LNCAP (cell line): ENCODE measurements around the gene GDI2.

Experiments used
- TF ChIP-seq, protein P1 (sequence below): fragments of 450-650 bp; IDR thresholded peaks from 2 replicates; pipeline ENCODE4 v1.5.1; 2017; ENCODE audit warnings: mild to moderate bottlenecking

GDI2 gene

DNA sequence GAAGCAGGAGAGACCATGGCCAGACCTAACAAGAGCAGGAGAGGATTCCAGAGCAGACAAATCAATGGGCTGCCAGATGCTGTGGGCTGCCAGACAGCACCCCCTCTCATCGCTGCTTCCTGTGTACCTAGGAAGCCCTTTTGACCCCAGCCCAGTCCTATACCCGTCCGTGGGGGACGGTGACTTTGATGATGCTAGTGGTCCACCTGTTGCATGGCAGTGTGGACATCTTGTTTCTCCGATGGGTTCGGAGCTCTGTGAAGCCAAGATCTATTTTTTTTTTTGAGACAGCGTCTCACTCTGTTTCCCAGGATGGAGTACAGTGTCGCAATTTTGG lies 18.2 kb upstream of the GDI2 start:
- TF ChIP-seq, protein P1, sequence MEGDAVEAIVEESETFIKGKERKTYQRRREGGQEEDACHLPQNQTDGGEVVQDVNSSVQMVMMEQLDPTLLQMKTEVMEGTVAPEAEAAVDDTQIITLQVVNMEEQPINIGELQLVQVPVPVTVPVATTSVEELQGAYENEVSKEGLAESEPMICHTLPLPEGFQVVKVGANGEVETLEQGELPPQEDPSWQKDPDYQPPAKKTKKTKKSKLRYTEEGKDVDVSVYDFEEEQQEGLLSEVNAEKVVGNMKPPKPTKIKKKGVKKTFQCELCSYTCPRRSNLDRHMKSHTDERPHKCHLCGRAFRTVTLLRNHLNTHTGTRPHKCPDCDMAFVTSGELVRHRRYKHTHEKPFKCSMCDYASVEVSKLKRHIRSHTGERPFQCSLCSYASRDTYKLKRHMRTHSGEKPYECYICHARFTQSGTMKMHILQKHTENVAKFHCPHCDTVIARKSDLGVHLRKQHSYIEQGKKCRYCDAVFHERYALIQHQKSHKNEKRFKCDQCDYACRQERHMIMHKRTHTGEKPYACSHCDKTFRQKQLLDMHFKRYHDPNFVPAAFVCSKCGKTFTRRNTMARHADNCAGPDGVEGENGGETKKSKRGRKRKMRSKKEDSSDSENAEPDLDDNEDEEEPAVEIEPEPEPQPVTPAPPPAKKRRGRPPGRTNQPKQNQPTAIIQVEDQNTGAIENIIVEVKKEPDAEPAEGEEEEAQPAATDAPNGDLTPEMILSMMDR = no peak

GRCh38 chr10:5830629-5831445 lies 17.6 kb upstream of the GDI2 start:
- TF ChIP-seq, protein P1 = no peak

- TF ChIP-seq, protein P1 = no peak
These were observed 16.0 kb upstream of the GDI2 start for GRCh38 chr10:5829267-5829666.

- TF ChIP-seq, protein P1 = no peak
These were observed 15.5 kb upstream of the GDI2 start for GRCh38 chr10:5828725-5829124.

GRCh38 chr10:5827841-5828240 lies 14.6 kb upstream of the GDI2 start:
- TF ChIP-seq, protein P1 = no peak

DNA sequence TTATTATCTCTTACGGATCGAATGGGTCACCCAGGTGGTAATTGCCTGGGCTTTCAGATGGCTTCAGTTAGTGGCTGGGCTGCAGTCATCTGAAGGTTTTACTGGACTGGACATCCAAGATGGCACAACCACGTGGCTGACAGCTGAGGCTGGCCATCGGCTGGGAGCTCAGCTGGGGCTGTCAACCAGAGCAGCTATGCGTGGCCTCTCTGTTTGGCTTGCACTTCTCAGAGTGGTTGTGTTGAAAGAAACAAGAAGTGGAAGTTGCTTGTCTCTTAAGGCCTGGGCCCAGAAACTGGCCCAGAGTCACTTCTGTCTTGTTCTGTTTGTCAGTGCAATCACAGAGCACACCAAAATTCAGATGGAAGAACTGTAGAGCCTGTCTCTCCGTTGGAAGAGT lies 5.7 kb upstream of the GDI2 start:
- TF ChIP-seq, protein P1 = no peak

DNA sequence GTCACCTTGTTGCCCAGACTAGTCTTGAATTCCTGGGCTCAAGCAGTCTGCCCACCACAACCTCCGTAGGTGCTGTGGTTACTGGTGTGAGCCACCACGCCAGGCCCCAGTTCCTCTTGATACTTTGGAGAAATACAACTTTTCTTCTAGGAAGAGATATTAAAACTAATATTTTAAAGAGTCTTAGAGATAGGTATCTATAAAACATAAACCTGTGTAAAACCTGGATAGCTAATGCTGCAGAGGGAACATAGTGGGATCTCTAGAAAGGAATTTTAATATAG lies 4.8 kb upstream of the GDI2 start:
- TF ChIP-seq, protein P1 = no peak
